Left ventricle myocardium superior (tissue), 1 donor: ENCODE data around the gene OGDH. TPM values are rescaled to one million over a fixed set of nuclear protein-coding genes. Genes with fewer than 3 reads are reported as not detected.

Experiments
- ATAC-seq: fragments of 200-7000 bp; cut with Tn5 transposase; one replicate; pipeline ENCODE4 v1.9.1; 2020; ENCODE audit warnings: mild to moderate bottlenecking, moderate library complexity
- DNase-seq: peaks from one replicate; pipeline ENCODE4 v3.0.0-alpha.2; 2020
- intact Hi-C: fragments of 100-400 bp; cut with micrococcal nuclease; formaldehyde crosslinking; loops from one replicate; pipeline ENCODE4 v1.11.0; 2022
- total RNA-seq: library from RNA; stranded (reverse); fragmentation: NEBNext Ultra II Directional; extraction: Animal tissue kit (Norgen Biotek cat#: 25700); gene quantifications from one replicate; pipeline ENCODE4 v1.2.1, GENCODE V29; 2021
- donor health status: DM: no; HTN: yes; CAD: no; lungs with severe emphysema.

OGDH gene
- total RNA-seq, 1 donor from 2014 or later, result 701 TPM

DNA sequence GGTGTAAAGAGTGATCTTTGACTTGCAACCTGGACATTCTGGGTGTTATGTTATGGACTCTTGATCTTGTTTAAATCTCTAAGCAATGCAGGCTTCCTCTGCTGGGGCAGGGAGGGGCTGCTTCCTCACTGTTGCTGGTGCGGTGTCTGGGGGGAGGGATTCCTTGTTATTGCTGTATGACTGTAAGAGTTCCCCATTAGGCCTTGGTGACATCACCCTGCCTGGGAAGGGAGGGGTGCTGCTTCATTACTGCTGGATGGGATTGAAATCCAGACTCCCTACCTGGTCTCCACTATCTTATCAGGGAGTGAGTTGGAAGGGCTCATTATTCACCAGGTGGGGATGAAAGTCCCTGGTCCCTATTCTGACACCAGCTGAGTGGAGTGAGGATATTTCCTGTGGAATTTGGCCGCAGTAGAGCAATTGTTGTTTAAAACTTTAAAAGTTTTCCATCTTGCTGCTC is 8.8 kb downstream of the OGDH start:
- DNase-seq (peak; percentile 58), ATAC-seq (peak; percentile 54)
- intact Hi-C loops, result no loop called here

- intact Hi-C loops, result no loop called here
- ATAC-seq (no peak), DNase-seq (no peak)
Observed at GRCh38 chr7:44615793-44616192, 9.4 kb downstream of the OGDH start.

GRCh38 chr7:44616545-44616944 is 10.1 kb downstream of the OGDH start:
- ATAC-seq (no peak), DNase-seq (no peak)
- intact Hi-C loops, result no loop called here

GRCh38 chr7:44617225-44617890 is 10.9 kb downstream of the OGDH start:
- ATAC-seq (peak; percentile 48), DNase-seq (no peak)
- intact Hi-C loops, result no loop called here

DNA sequence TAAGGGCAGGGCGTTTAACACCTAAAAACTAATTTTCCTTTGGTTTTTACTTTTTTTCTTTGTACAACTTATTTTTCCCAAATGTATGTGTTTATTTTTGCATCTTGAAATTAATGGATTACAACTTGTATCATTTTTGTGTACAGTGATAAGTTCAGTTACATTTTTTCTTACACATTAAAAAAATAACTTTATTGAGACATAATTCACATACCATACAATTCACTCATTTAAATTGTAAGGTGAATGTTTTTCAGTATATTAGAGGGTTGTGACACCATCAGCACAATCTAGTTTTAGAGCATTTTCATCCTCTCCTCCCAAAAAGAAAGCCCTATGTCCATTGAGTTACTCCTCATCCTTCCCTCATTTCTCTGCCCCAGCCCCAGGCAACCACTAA is 11.6 kb downstream of the OGDH start:
- intact Hi-C loops, result no loop called here
- ATAC-seq, result no peak
- DNase-seq, result no peak

- ATAC-seq (peak; percentile 5), DNase-seq (no peak)
- intact Hi-C loops, result no loop called here
Observed at GRCh38 chr7:44618753-44619152, 12.3 kb downstream of the OGDH start.

DNA sequence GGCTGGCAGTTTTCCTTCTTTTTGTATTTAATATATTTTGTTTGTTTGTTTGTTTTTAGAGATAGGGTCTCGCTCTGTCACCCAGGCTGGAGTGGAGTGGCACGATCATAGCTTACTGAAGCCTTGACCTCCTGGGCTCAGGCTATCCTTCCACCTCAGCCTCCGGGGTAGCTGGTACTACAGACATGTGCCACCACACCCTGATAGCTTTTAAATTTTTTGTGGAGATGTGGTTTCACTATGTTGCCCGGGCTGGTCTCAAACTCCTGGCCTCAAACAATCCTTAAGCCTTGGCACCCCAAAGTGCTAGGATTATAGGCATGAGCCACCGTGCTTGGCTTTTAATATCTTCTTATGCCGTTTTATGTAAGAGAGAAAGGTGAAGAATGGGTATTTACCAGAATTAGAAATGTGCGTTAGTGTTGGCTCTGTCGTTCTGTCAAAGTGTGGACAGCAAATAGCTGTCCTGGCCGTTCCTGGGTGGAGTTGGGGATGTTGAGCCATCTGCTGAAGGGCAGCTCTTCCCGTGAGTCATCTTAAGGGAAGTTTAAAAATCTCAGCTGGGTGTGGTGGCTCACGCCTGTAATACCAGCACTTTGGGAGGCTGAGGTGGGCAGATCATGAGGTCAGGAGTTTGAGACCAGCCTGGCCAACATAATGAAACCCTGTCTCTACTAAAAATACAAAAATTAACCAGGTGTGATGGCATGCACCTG is 14.8 kb downstream of the OGDH start:
- intact Hi-C loops, result no loop called here
- ATAC-seq, result peak; percentile 50
- no peak for DNase-seq

DNA sequence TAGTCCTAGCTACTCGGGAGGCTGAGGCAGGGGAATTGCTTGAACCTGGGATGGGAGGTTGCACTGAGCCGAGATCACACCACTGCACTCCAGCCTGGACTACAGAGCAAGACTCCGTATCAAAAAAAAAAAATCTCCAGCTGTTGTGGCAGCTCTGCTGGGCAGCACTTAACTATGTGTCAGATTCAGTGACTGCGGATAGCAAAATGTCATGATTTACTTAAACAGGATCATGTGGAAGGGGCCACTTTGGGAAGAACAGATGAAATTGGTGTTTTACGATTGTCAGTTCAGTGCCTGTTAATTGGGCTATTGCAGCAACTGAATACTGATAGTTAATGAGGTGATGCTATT is 15.3 kb downstream of the OGDH start:
- intact Hi-C loops, result no loop called here
- ATAC-seq, result no peak

DNA sequence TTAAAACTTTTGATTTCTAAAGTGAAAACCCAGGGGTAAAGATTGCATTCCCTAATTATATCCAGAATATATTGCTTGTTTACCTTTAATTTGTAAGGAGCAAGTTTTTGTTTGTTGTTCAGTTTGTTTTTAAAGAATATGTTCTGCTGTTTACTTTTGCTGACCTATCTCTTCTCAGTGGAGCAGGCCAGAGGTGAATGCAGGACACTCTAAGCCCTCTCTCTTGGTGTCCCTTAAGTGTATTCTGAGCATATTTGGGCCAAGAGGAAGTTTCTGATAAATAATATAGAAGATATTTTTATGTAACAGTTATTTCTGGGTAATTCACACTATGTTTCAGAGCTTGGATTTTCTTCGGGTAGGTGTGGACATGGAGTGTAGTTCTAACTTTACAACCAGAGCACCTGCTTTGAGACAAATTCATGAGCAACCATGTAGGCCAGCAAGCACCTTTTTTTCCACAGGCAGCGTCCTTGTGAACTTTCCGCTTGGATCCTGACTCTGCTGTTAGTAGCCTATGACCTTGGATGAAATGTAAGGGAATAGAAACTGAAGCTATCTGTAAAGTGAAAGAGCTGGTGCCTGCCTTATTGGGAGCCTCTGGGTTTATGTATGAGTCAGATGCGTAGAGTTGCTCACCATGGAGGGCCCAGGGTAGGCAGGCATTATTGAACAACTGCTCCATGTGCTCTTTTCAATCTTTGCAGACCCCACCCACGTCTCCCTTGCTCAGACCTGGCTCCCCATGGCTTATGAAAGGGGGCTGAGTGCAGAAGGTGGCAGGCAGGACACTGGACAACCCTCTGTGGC is 16.1 kb downstream of the OGDH start:
- ATAC-seq (peak; percentile 62), DNase-seq (no peak)
- intact Hi-C loops, result no loop called here

More for the DNA sequence above, 15.3 kb downstream of the OGDH start:
- no peak for DNase-seq

DNA sequence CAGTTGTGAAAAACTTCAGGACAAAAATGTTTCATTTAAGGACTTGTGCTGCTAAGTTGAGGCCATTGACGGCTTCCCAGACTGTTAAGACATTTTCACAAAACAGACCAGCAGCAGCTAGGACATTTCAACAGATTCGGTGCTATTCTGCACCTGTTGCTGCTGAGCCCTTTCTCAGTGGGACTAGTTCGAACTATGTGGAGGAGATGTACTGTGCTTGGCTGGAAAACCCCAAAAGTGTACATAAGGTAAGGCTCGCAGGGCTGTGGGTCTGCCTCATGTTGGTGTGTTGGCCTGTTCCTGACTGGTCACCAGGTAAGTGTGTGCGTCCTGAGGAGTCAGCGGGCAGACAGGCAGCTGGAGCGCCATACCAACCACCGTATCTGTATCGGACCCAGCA is 17.9 kb downstream of the OGDH start:
- intact Hi-C loops, result no loop called here
- no peak for DNase-seq
- peak; percentile 9 for ATAC-seq

GRCh38 chr7:44625526-44626471 is 19.4 kb downstream of the OGDH start:
- intact Hi-C loops, result no loop called here
- DNase-seq, result no peak
- ATAC-seq, result no peak

DNA sequence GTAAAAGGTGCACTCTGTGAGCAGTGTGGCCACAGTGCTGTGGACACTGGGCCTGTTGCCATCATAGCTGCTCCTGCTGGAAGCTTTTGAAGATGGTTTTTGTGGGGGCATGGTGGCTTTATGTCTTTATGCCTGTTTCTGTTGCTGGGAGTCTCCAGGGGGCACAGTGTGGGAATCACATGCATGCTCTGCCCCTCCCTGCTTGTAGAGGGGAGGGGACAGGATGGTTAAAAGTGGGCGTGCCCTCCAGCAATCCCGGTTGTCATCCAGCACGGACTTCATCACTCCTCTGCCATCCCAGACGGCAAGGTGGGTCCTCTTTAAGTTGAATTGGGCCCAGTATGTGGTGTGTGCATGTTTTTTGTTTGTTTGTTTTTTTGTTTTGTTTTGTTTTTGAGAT is 20.2 kb downstream of the OGDH start:
- intact Hi-C loops, result no loop called here
- DNase-seq (no peak), ATAC-seq (no peak)

DNA sequence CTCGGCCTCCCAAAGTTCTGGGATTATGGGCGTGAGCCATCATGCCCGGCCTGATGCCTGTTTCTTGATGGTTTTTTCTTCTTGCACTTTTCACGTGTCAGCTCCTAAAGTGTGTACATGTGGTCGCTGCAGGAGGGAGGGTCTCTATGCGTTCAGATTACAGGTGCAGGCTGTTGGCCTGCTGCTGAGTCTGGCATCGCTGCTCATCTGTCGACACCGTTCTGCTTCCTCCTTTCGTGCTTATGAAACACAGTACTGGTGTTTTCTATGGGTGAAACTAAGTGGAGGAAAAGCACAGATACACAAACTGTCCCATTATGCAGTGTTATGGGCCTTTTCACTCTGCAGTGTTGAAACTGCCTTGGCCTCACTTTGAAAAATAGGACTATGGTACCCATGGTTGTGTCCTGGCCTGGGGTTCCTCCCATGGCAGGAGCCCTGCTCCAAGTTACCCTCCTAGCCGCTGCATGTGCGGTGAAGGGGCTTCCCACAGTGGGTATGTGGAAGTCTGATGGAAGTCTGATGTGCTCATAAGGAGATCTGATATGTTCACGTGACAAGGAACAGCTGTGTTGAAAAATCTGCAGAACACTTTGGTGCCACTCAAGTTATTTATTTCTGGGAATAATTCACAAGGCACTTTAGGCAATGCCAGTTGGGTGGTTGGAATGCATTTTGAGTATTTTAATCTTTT is 23.5 kb downstream of the OGDH start:
- intact Hi-C loops, result no loop called here
- DNase-seq (no peak), ATAC-seq (no peak)

GRCh38 chr7:44630792-44631457 is 24.5 kb downstream of the OGDH start:
- intact Hi-C loops, result no loop called here
- DNase-seq (no peak), ATAC-seq (no peak)

GRCh38 chr7:44631458-44632115 is 25.2 kb downstream of the OGDH start:
- DNase-seq (no peak), ATAC-seq (no peak)
- intact Hi-C loops, result no loop called here

DNA sequence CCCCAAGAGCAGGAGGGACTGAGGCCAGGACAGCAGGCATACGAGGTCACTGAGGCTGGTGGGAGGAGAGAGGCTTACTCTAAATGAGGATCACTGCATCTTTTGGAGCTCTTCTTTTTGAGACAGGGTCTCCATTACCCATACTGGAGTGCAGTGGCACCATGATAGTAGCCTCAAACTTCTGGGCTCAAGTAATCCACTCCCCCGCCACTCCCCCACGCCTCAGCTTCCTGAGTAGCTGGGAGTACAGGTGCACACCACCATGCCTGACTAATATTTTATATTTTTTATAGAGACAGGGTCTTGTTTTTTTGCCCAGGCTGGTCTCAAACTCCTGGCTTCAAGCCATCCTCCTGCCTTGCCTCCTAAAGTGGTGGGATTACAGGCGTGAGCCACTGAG is 25.8 kb downstream of the OGDH start:
- intact Hi-C loops, result no loop called here
- DNase-seq, result no peak
- ATAC-seq, result no peak
